Neural progenitor cell (in vitro differentiated cells): ENCODE data around the gene PLA2G4E. TPM values are rescaled to one million over a fixed set of nuclear protein-coding genes. Genes with fewer than 3 reads are reported as not detected.

ENCODE experiments used
- DNase-seq: peaks from one replicate; pipeline ENCODE4 v3.0.0-alpha.2; 2016; ENCODE audit warnings: low spot score
- H2AFZ ChIP-seq: fragments of 200-600 bp; sonication (generic); replicated peaks from 2 replicates; pipeline ENCODE4 v1.6.1; 2016; ENCODE audit warnings: antibody characterized with exemption
- H3F3A ChIP-seq: fragments of 200-600 bp; sonication (generic); 2 replicates; pipeline ENCODE4 v1.6.1; 2016; ENCODE audit warnings: antibody characterized with exemption, low read depth
- H3K27ac ChIP-seq: fragments of 200-600 bp; sonication (generic); 2 replicates; pipeline ENCODE4 v1.5.1; 2016; ENCODE audit warnings: mild to moderate bottlenecking
- H3K27me3 ChIP-seq: fragments of 200-600 bp; sonication (generic); 2 replicates; pipeline ENCODE4 v1.6.1; 2016; ENCODE audit warnings: mild to moderate bottlenecking, moderate library complexity
- H3K36me3 ChIP-seq: fragments of 200-600 bp; sonication (generic); 2 replicates; pipeline ENCODE4 v1.5.1; 2016
- H3K4me1 ChIP-seq: fragments of 200-600 bp; sonication (generic); 2 replicates; pipeline ENCODE4 v1.6.1; 2016; ENCODE audit warnings: mixed run types
- H3K4me2 ChIP-seq: fragments of 200-600 bp; sonication (generic); 2 replicates; pipeline ENCODE4 v1.6.1; 2016
- H3K4me3 ChIP-seq: fragments of 200-600 bp; sonication (generic); 2 replicates; pipeline ENCODE4 v1.5.1; 2016
- H3K79me2 ChIP-seq: fragments of 200-600 bp; sonication (generic); 2 replicates; pipeline ENCODE4 v1.6.1; 2016; ENCODE audit warnings: low read depth
- H3K9ac ChIP-seq: fragments of 200-600 bp; sonication (generic); 2 replicates; pipeline ENCODE4 v1.6.1; 2016
- H3K9me3 ChIP-seq: fragments of 200-600 bp; sonication (generic); 2 replicates; pipeline ENCODE4 v1.5.1; 2016; ENCODE audit warnings: low read depth
- H4K20me1 ChIP-seq: fragments of 200-600 bp; sonication (generic); 2 replicates; pipeline ENCODE4 v1.6.1; 2016; ENCODE audit warnings: low read depth
- H3K27ac Mint-ChIP-seq: 3 replicates; pipeline ENCODE4 v1.8.0; 2021; ENCODE audit warnings: mixed read lengths
- H3K27me3 Mint-ChIP-seq: 2 replicates; pipeline ENCODE4 v1.8.0; 2022; ENCODE audit warnings: low read depth, mild to moderate bottlenecking, inconsistent platforms, moderate library complexity, mixed read lengths; ENCODE audit not compliant: insufficient read depth
- H3K36me3 Mint-ChIP-seq: 3 replicates; pipeline ENCODE4 v1.8.0; 2021; ENCODE audit warnings: mixed read lengths
- H3K4me1 Mint-ChIP-seq: 3 replicates; pipeline ENCODE4 v1.8.0; 2021; ENCODE audit warnings: mixed read lengths
- H3K4me3 Mint-ChIP-seq: 3 replicates; pipeline ENCODE4 v1.8.0; 2021; ENCODE audit warnings: mild to moderate bottlenecking, moderate library complexity, mixed read lengths
- H3K9me3 Mint-ChIP-seq: 3 replicates; pipeline ENCODE4 v1.8.0; 2020; ENCODE audit warnings: mixed read lengths
- EZH2 ChIP-seq: fragments of 200-600 bp; sonication (generic); IDR thresholded peaks from 2 replicates; pipeline ENCODE4 v1.6.1; 2017; ENCODE audit warnings: antibody characterized with exemption, mild to moderate bottlenecking, moderate library complexity
- EZH2phosphoT487 ChIP-seq: fragments of 200-600 bp; sonication (generic); IDR thresholded peaks from 2 replicates; pipeline ENCODE4 v1.6.1; 2017; ENCODE audit warnings: antibody characterized with exemption
- total RNA-seq: library from RNA; depleted of rRNA; stranded (reverse); fragments of >200 nt; gene quantifications from 2 replicates; pipeline ENCODE4 v1.2.3, GENCODE V29; 2015; ENCODE audit warnings: low replicate concordance
- TF ChIP-seq, protein P1 (sequence below): fragments of 200-600 bp; sonication (generic); IDR thresholded peaks from 2 replicates; pipeline ENCODE4 v1.5.1; 2017; ENCODE audit warnings: antibody characterized with exemption, mild to moderate bottlenecking

The PLA2G4E gene
- total RNA-seq, 1 donor from 2014 or later, result not detected

DNA sequence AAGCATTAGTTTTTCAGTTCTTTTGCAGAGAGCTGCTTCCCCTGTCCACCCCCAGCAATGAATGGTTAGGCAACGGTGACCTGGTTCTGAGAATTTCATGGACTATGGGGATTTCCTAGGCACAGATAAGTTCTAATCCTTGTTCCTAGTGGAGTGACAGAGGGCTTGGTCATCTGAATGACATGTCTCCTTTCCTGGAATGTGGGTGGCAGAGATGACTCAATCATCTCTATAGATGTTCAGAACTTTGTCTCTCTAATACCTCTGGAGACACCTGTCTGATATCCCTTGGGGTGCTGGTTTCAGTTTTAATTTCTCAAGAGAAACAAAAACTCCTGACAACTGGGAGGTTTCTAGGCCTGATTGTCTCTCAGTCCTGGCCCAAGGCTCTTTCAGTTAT, 10.4 kb downstream of the PLA2G4E start:
- no peaks in the 10 kb centered on the region for H4K20me1 ChIP-seq
- Mint-ChIP-seq H3K4me3 (no peak overlapping the region), H3K9me3 (no peaks in the 10 kb centered on the region), H3K4me1 (peaks cover 16% of the 10 kb centered on the region), H3K27me3 (peaks cover 9% of the 10 kb centered on the region), H3K36me3 (no peaks in the 10 kb centered on the region), H3K27ac (no peak overlapping the region)
- no peak overlapping the region for H3K9ac ChIP-seq
- H2AFZ ChIP-seq, result no peak overlapping the region
- no peaks in the 10 kb centered on the region for H3K27me3 ChIP-seq
- no peaks in the 10 kb centered on the region for H3K79me2 ChIP-seq
- no peaks in the 10 kb centered on the region for H3K36me3 ChIP-seq
- TF ChIP-seq EZH2 (no peak), EZH2phosphoT487 (no peak)
- TF ChIP-seq, protein P1, sequence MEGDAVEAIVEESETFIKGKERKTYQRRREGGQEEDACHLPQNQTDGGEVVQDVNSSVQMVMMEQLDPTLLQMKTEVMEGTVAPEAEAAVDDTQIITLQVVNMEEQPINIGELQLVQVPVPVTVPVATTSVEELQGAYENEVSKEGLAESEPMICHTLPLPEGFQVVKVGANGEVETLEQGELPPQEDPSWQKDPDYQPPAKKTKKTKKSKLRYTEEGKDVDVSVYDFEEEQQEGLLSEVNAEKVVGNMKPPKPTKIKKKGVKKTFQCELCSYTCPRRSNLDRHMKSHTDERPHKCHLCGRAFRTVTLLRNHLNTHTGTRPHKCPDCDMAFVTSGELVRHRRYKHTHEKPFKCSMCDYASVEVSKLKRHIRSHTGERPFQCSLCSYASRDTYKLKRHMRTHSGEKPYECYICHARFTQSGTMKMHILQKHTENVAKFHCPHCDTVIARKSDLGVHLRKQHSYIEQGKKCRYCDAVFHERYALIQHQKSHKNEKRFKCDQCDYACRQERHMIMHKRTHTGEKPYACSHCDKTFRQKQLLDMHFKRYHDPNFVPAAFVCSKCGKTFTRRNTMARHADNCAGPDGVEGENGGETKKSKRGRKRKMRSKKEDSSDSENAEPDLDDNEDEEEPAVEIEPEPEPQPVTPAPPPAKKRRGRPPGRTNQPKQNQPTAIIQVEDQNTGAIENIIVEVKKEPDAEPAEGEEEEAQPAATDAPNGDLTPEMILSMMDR, result no peak
- no peak for DNase-seq
- H3F3A ChIP-seq, result no peaks in the 10 kb centered on the region
- no peak overlapping the region for H3K27ac ChIP-seq
- H3K4me2 ChIP-seq, result no peak overlapping the region
- no peaks in the 10 kb centered on the region for H3K4me1 ChIP-seq
- no peaks in the 10 kb centered on the region for H3K9me3 ChIP-seq
- no peak overlapping the region for H3K4me3 ChIP-seq

DNA sequence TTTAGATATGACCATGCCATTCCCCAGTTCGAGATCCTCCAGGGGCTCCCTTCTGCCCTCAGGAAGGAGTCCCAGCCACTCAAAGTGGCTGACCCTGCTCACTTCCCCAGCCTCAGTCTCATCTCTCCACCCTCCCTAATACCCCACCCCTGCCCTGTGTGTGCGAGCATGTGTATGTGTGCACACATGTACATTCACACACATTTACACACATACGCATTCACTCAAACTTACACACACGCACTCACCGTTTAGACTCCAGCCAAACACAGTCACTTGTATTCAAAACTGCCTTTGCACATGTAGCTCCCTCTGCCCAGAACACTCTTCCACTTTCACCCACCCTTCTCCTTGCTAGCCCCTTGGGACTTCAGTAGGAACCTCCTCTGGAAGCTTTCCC, 11.4 kb downstream of the PLA2G4E start:
- H3K4me3 Mint-ChIP-seq, result no peak overlapping the region
- H3K4me2 ChIP-seq, result no peak overlapping the region
- H3K79me2 ChIP-seq, result no peaks in the 10 kb centered on the region
- H3K9ac ChIP-seq, result no peak overlapping the region
- no peaks in the 10 kb centered on the region for H3K9me3 ChIP-seq
- H3F3A ChIP-seq, result no peaks in the 10 kb centered on the region
- no peaks in the 10 kb centered on the region for H4K20me1 ChIP-seq
- H3K36me3 Mint-ChIP-seq, result no peaks in the 10 kb centered on the region
- no peak overlapping the region for H3K4me3 ChIP-seq
- H3K27ac Mint-ChIP-seq, result no peak overlapping the region
- H2AFZ ChIP-seq, result no peak overlapping the region
- no peaks in the 10 kb centered on the region for H3K4me1 ChIP-seq
- TF ChIP-seq EZH2 (no peak), EZH2phosphoT487 (no peak)
- TF ChIP-seq, protein P1, result no peak
- H3K27me3 Mint-ChIP-seq, result peaks cover 9% of the 10 kb centered on the region
- no peak overlapping the region for H3K27ac ChIP-seq
- H3K36me3 ChIP-seq, result no peaks in the 10 kb centered on the region
- H3K4me1 Mint-ChIP-seq, result peaks cover 16% of the 10 kb centered on the region
- H3K9me3 Mint-ChIP-seq, result no peaks in the 10 kb centered on the region
- H3K27me3 ChIP-seq, result no peaks in the 10 kb centered on the region
- no peak for DNase-seq

- no peak for TF ChIP-seq EZH2
- no peak for TF ChIP-seq EZH2phosphoT487
- TF ChIP-seq, protein P1, result no peak
- Mint-ChIP-seq H3K27me3 (peaks cover 9% of the 10 kb centered on the region), H3K4me1 (peaks cover 16% of the 10 kb centered on the region), H3K9me3 (no peaks in the 10 kb centered on the region), H3K27ac (no peak overlapping the region), H3K4me3 (no peak overlapping the region), H3K36me3 (no peaks in the 10 kb centered on the region)
- Histone ChIP-seq H3K79me2 (no peaks in the 10 kb centered on the region), H3K4me3 (no peak overlapping the region), H3K27ac (no peak overlapping the region), H3K9me3 (no peaks in the 10 kb centered on the region), H2AFZ (no peak overlapping the region), H3K9ac (no peak overlapping the region), H3K36me3 (no peaks in the 10 kb centered on the region), H4K20me1 (no peaks in the 10 kb centered on the region), H3K27me3 (no peaks in the 10 kb centered on the region), H3K4me1 (no peaks in the 10 kb centered on the region), H3K4me2 (no peak overlapping the region), H3F3A (no peaks in the 10 kb centered on the region)
- DNase-seq, result no peak
Observed at GRCh38 chr15:42009022-42009421, 11.8 kb downstream of the PLA2G4E start.

DNA sequence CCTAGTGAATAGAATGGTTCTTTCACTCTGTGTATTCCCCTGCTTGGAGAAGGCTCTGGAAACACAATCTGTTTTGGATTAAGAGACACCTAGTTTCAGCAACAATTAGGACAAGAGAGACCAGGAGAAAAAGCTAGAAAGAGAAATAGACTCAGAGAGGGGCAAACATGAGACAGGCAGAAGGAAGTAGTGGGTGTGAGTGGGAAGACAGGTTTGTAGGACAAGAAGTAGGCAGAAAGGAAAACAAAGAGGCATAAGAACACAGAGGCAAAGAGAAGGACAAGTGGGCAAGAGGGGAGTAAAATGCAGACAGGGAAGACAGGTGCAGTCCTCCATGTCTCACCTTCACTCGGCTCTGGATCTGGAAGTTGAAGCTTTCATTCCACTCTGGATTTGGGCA, 13.5 kb downstream of the PLA2G4E start:
- Histone ChIP-seq H3K79me2 (no peaks in the 10 kb centered on the region), H3K4me3 (no peak overlapping the region), H4K20me1 (no peaks in the 10 kb centered on the region), H2AFZ (no peak overlapping the region), H3K4me2 (no peak overlapping the region), H3K4me1 (no peaks in the 10 kb centered on the region), H3K9ac (no peak overlapping the region), H3K9me3 (no peaks in the 10 kb centered on the region), H3F3A (no peaks in the 10 kb centered on the region), H3K27ac (no peak overlapping the region), H3K27me3 (no peaks in the 10 kb centered on the region), H3K36me3 (no peaks in the 10 kb centered on the region)
- TF ChIP-seq EZH2 (no peak), EZH2phosphoT487 (no peak)
- TF ChIP-seq, protein P1, result no peak
- peaks cover 9% of the 10 kb centered on the region for H3K27me3 Mint-ChIP-seq
- DNase-seq, result no peak
- H3K27ac Mint-ChIP-seq, result no peak overlapping the region
- H3K4me1 Mint-ChIP-seq, result peaks cover 13% of the 10 kb centered on the region
- H3K9me3 Mint-ChIP-seq, result no peaks in the 10 kb centered on the region
- H3K36me3 Mint-ChIP-seq, result no peaks in the 10 kb centered on the region
- H3K4me3 Mint-ChIP-seq, result no peak overlapping the region
